Natural killer cell (primary cell): ENCODE measurements around the gene ALLC. TPM values are rescaled to one million over a fixed set of nuclear protein-coding genes. Genes with fewer than 3 reads are reported as not detected.

ENCODE experiments used
- ATAC-seq, 3 donors: fragments of 150-1000 bp in 2 of 3; fragments of 200-7000 bp in 1 of 3; cut with Tn5 transposase; 1 replicate in 1 of 3; 2 replicates in 2 of 3; pipeline ENCODE4 v1.10.0; 2021; ENCODE audit warnings: mild to moderate bottlenecking in 2 of 3, moderate library complexity in 2 of 3
- DNase-seq, 2 donors: peaks; one replicate each; pipeline versions ENCODE4 v3.0.0 to v3.0.0-alpha.2; 2013 to 2021; ENCODE audit warnings: mixed read lengths in 1 of 2
- H3K27ac ChIP-seq: one replicate; pipeline ENCODE4 v1.5.1; 2013; ENCODE audit warnings: mild to moderate bottlenecking, low read length
- H3K27me3 ChIP-seq: one replicate; pipeline ENCODE4 v1.6.1; 2013; ENCODE audit warnings: low read length; ENCODE audit not compliant: control insufficient read depth, insufficient read depth
- H3K36me3 ChIP-seq: one replicate; pipeline ENCODE4 v1.6.1; 2013; ENCODE audit warnings: low read length; ENCODE audit not compliant: control insufficient read depth, insufficient read depth
- H3K4me1 ChIP-seq: one replicate; pipeline ENCODE4 v1.6.1; 2013; ENCODE audit warnings: low read length; ENCODE audit not compliant: control insufficient read depth, insufficient read depth
- H3K4me3 ChIP-seq: one replicate; pipeline ENCODE4 v1.5.1; 2013; ENCODE audit warnings: low read length
- H3K9me3 ChIP-seq: one replicate; pipeline ENCODE4 v1.6.1; 2013; ENCODE audit warnings: low read length; ENCODE audit not compliant: control insufficient read depth, insufficient read depth
- H3K27ac Mint-ChIP-seq, 2 donors: one replicate each; pipeline ENCODE4 v1.8.0; 2022; ENCODE audit warnings: mild to moderate bottlenecking in 2 of 2, mixed read lengths in 2 of 2, moderate library complexity in 1 of 2
- H3K27me3 Mint-ChIP-seq, 2 donors: one replicate each; pipeline ENCODE4 v1.8.0; 2022; ENCODE audit warnings: low read depth in 2 of 2, mixed read lengths in 2 of 2
- H3K36me3 Mint-ChIP-seq: one replicate; pipeline ENCODE4 v1.8.0; 2022; ENCODE audit warnings: mixed read lengths
- H3K4me1 Mint-ChIP-seq, 2 donors: one replicate each; pipeline ENCODE4 v1.8.0; 2022; ENCODE audit warnings: mixed read lengths in 2 of 2
- H3K4me3 Mint-ChIP-seq: one replicate; pipeline ENCODE4 v1.8.0; 2022; ENCODE audit warnings: mild to moderate bottlenecking, moderate library complexity, mixed read lengths
- H3K9me3 Mint-ChIP-seq, 2 donors: one replicate each; pipeline ENCODE4 v1.8.0; 2022; ENCODE audit warnings: mixed read lengths in 2 of 2
- CTCF ChIP-seq: fragments of 200-600 bp; IDR thresholded peaks from one replicate; pipeline ENCODE4 v1.8.0; 2022; ENCODE audit warnings: antibody characterized with exemption
- WGBS: methylation state at CpG from one replicate; pipeline ENCODE4 v1.1.7; 2013; ENCODE audit warnings: missing lambda C conversion rate; ENCODE audit not compliant: insufficient coverage; 5-methylcytosine and 5-hydroxymethylcytosine counted together
- intact Hi-C: fragments of 100-400 bp; cut with micrococcal nuclease; formaldehyde crosslinking; loops from one replicate; pipeline ENCODE4 v1.14.2; 2022
- total RNA-seq, 4 donors: library from RNA; stranded (reverse); fragments of 120-200 nt in 1 of 4; gene quantifications; one replicate each; pipeline versions ENCODE4 v1.2.3 to v1.2.4, GENCODE V29; 2013 to 2022

The ALLC gene
- total RNA-seq, 3 donors from 2014 or later (not counting 1 experiment from before 2014, with no cell fraction given), result not detected

DNA sequence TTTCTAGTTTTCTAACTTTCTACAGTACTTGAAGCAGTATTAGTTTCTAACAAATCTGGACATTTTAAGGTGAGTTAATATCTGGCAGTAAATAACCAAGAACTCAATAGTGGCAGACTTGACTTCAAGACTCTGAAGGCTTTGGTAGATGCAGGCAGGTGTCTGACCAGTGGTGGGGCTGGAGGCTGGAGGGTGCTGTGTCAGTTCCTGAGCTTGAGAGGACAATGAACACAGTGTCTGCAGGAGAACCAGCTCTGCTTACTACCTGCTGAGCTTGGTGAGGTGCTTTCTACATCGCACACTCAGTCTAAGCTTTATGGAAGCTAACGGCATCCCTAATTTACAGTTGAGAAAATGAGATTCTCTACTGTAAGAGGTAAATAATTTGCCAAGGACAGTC, 21.2 kb downstream of the ALLC start:
- no peak overlapping the region for H3K4me3 ChIP-seq
- no peak for ATAC-seq
- H3K27ac Mint-ChIP-seq, result no peak overlapping the region
- H3K36me3 Mint-ChIP-seq, result no peaks in the 10 kb centered on the region
- DNase-seq, result no peak
- no peaks in the 10 kb centered on the region for H3K9me3 Mint-ChIP-seq
- intact Hi-C loops, result no loop called here
- H3K27ac ChIP-seq, result no peak overlapping the region
- WGBS, result 88% methylated on average over 2 of the region's 2 CpGs
- no peaks in the 10 kb centered on the region for H3K4me1 Mint-ChIP-seq
- no peaks in the 10 kb centered on the region for H3K27me3 ChIP-seq
- H3K4me1 ChIP-seq, result no peaks in the 10 kb centered on the region
- no peak overlapping the region for H3K4me3 Mint-ChIP-seq
- H3K27me3 Mint-ChIP-seq, result no peaks in the 10 kb centered on the region
- H3K9me3 ChIP-seq, result no peaks in the 10 kb centered on the region
- no peak for TF ChIP-seq CTCF
- H3K36me3 ChIP-seq, result no peaks in the 10 kb centered on the region

DNA sequence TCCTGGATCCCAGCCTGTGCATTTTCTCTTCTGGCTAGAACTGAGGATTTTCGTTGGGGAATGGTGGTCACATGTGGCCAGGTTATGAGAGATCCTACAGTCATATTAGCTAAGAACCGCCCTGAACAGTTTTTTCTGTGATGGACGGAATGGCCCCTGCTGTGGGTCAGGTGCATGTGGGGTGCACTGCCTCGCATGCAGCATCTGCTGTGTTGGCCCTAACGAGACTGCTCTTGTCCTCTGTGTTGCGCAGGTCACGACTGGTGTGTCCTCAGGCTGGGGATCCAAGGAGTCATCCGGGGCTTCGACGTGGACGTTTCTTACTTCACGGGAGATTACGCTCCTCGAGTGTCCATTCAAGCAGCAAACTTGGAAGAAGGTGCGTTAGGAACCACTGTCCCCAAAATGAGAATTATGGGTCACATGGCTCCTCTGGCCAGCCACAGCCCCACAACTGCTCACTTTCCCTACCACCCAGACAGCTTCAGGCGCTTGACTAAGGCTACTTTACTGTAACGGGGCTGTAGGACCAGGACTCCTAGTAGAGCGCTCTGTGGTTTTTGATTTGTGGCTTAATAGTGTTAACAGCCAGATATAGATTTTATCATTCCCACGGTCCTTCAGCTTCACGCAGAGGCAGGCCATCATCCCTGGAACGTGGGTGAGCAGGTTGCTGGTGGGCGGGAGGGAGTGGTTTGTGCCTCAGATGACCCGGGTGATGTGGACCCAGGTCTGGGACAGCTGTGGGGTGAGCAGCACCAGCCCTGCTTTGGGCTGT, 21.8 kb downstream of the ALLC start:
- H3K36me3 Mint-ChIP-seq, result no peaks in the 10 kb centered on the region
- Histone ChIP-seq H3K4me3 (no peak overlapping the region), H3K36me3 (no peaks in the 10 kb centered on the region), H3K9me3 (no peaks in the 10 kb centered on the region), H3K4me1 (no peaks in the 10 kb centered on the region), H3K27ac (no peak overlapping the region), H3K27me3 (no peaks in the 10 kb centered on the region)
- no peak overlapping the region for H3K4me3 Mint-ChIP-seq
- no peaks in the 10 kb centered on the region for H3K4me1 Mint-ChIP-seq
- DNase-seq, result no peak
- ATAC-seq, result no peak
- H3K27me3 Mint-ChIP-seq, result no peaks in the 10 kb centered on the region
- H3K27ac Mint-ChIP-seq, result no peak overlapping the region
- intact Hi-C loops, result no loop called here
- no peaks in the 10 kb centered on the region for H3K9me3 Mint-ChIP-seq
- 83% methylated on average over 22 of the region's 23 CpGs for WGBS
- TF ChIP-seq CTCF, result no peak

DNA sequence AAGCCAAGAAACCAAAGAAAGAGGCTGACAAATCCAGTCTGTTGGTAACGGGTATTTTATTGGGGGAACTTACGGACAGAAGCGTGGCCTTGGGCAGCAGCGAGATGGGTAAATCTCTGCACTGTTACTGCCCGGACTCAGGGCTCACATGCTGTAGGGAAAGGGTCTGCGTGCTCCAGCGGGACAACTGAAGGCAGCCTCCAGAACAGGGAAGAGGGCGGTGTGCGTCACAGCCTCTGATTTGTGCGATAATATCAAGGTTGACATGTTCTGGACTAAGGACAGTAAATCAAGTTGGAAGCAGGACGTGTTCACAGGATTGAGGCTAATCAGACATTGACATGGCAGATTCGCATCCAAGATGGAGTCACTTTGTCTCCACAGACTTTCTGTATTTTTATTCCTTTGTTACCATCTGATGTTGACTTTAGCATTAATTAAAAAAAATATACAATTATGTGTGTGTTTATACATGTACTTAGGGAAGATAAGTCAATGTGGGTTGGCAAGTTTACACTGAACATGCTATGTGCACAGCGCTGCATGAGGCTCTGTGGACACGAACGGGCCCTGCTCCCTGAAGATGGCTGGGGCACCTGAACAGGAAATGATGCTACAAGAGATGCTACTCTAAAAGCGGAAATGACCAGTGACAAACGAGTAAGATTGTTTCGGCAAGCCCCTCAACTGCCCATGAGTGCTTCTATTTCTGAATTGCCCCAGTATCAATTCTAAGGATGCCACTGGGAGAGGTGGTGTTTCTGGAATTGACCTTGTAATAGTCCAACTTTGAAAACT, 22.7 kb downstream of the ALLC start:
- no peak overlapping the region for H3K27ac Mint-ChIP-seq
- H3K27me3 Mint-ChIP-seq, result peaks cover 0 to 3% of the 10 kb centered on the region in 2 donors
- 89% methylated on average over 18 of the region's 18 CpGs for WGBS
- intact Hi-C loops, result no loop called here
- H3K9me3 Mint-ChIP-seq, result no peaks in the 10 kb centered on the region
- Histone ChIP-seq H3K4me1 (no peaks in the 10 kb centered on the region), H3K9me3 (no peaks in the 10 kb centered on the region), H3K4me3 (no peak overlapping the region), H3K27ac (no peak overlapping the region), H3K27me3 (no peaks in the 10 kb centered on the region), H3K36me3 (no peaks in the 10 kb centered on the region)
- DNase-seq, result no peak
- H3K4me1 Mint-ChIP-seq, result no peaks in the 10 kb centered on the region
- no peak overlapping the region for H3K4me3 Mint-ChIP-seq
- no peak for TF ChIP-seq CTCF
- no peak for ATAC-seq
- no peaks in the 10 kb centered on the region for H3K36me3 Mint-ChIP-seq
